Vagina (tissue), 2 donors: Measurements from ENCODE around the gene RIPPLY3. TPM values are rescaled to one million over a fixed set of nuclear protein-coding genes. Genes with fewer than 3 reads are reported as not detected.
A peak's percentile ranks its signal among the peaks of the same experiment; 100 is the strongest.
"Not testable (repeated sequence)": the region's sequence is repeated elsewhere in the genome, so short reads cannot be mapped to it uniquely, and the experiment has no call there.

ENCODE experiments used
- DNase-seq, 2 donors: peaks; one replicate each; pipeline ENCODE4 v3.0.0-alpha.2; 2017; ENCODE audit errors: extremely low spot score in 2 of 2
- H3K27ac ChIP-seq: fragments of 200-600 bp; sonication (generic); one replicate; pipeline ENCODE4 v1.5.1; 2019
- H3K27me3 ChIP-seq: fragments of 200-600 bp; sonication (generic); one replicate; pipeline ENCODE4 v1.5.1; 2019
- H3K36me3 ChIP-seq, 2 donors: fragments of 200-600 bp; sonication (generic); one replicate each; pipeline ENCODE4 v1.5.1; 2017 to 2019
- H3K4me1 ChIP-seq: fragments of 200-600 bp; sonication (generic); one replicate; pipeline ENCODE4 v1.5.1; 2019
- H3K4me3 ChIP-seq, 2 donors: fragments of 200-600 bp; sonication (generic); 1 replicate in 1 of 2; 2 replicates in 1 of 2; pipeline ENCODE4 v1.5.1; 2016 to 2019
- H3K9me3 ChIP-seq: fragments of 200-600 bp; sonication (generic); one replicate; pipeline ENCODE4 v1.5.1; 2019
- CTCF ChIP-seq, 3 experiments: fragments of 450-650 bp in 2 of 3; fragments of 200-600 bp in 1 of 3; sonication (generic) in 1 of 3; IDR thresholded peaks; one replicate each; pipeline ENCODE4 v1.5.1; 2017 to 2019; ENCODE audit warnings: antibody characterized with exemption in 3 of 3, mild to moderate bottlenecking in 2 of 3, moderate library complexity in 2 of 3
- POLR2A ChIP-seq, 2 donors: fragments of 450-650 bp; IDR thresholded peaks; one replicate each; pipeline ENCODE4 v1.6.1; 2017; ENCODE audit warnings: antibody characterized with exemption in 2 of 2, mild to moderate bottlenecking in 2 of 2, moderate library complexity in 2 of 2
- POLR2AphosphoS5 ChIP-seq, 2 donors: sonication (generic); formaldehyde crosslinking; IDR thresholded peaks; one replicate each; pipeline ENCODE4 v1.9.0; 2017; ENCODE audit warnings: antibody characterized with exemption in 2 of 2, mild to moderate bottlenecking in 2 of 2, low read depth in 1 of 2; ENCODE audit not compliant: insufficient read depth in 1 of 2
- intact Hi-C: fragments of 100-400 bp; cut with DNase I; formaldehyde crosslinking; loops from one replicate; pipeline ENCODE4 v1.15.1; 2023
- total RNA-seq: library from RNA; depleted of rRNA; stranded (reverse); fragments of >200 nt; gene quantifications from one replicate; pipeline ENCODE4 v1.2.3, GENCODE V29; 2016

RIPPLY3 gene
- total RNA-seq, 1 donor from 2014 or later = not detected

- H3K4me1 ChIP-seq, H3K27me3 ChIP-seq, DNase-seq, H3K9me3 ChIP-seq, H3K36me3 ChIP-seq: not testable (repeated sequence)
- peak in 1 of 2 donors; percentile 14 for TF ChIP-seq POLR2AphosphoS5 (IDR thresholded peaks at IDR 0.05; ENCODE audit: insufficient read depth in 1 of 2, low read depth in 1 of 2)
- intact Hi-C loops = loop anchor here (2.0 kb wide), 1 partner anchor 84 kb away; the partner anchor contains the start of genes PIGP and TTC3
- peak overlapping the region; percentile 91 for H3K27ac ChIP-seq
- H3K4me3 ChIP-seq = peak overlapping the region; percentile 54 to 66
These were observed 17.3 kb upstream of the RIPPLY3 start for GRCh38 chr21:36989199-36989698.

DNA sequence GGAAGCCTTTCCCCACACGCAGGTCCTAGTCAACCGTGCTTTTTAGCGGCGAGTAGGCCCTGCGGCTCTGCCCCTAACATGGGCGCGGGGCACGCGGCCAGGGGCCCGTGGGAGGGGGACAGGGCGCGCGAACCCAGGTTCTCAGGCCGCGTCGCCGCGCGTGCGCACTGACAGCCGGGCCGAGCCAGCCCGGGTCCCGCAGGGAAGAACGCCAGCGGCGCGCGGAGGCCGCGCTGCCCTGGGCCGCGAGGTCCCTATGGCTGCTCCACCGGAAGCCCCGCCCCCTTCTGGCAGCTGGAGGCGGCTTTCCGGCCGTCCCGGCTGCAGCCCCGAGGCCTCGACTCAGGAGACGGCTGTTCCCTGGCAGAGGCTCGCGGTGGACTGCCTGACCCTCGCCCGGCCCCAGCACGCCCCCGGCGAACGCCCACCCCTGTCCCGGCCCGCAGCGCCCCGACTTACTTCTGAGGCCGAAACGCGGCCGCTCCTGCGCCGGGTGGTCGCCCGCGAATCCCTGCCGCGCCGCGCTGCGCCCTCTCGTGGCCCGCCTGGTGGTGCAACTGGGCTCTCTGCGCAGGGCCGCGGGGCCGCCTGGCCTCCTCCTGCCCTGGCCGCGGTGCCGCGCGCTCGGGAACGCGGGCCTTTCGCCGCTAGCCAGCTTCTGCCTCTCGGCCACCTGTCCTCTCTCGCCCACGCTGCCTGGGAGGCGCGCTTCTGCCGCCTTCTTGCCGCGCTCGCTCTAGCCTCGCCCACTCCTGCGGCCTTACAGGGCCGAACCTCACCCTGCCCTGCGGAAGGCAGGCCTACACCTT lies 16.6 kb upstream of the RIPPLY3 start:
- Histone ChIP-seq H3K27ac (peak overlapping the region; percentile 91), H3K27me3 (no peaks in the 10 kb centered on the region), H3K4me1 (peaks cover 6% of the 10 kb centered on the region), H3K9me3 (no peaks in the 10 kb centered on the region), H3K4me3 (peak overlapping the region; percentile 54 to 66), H3K36me3 (no peaks in the 10 kb centered on the region)
- TF ChIP-seq POLR2A (IDR thresholded peaks at IDR 0.05) (peak in 1 of 2 donors; percentile 17), POLR2AphosphoS5 (IDR thresholded peaks at IDR 0.05; ENCODE audit: insufficient read depth in 1 of 2, low read depth in 1 of 2) (peak in 1 of 2 donors; percentile 20), CTCF (IDR thresholded peaks at IDR 0.05) (peak; percentile 70 to 99 (median 92))
- no peak for DNase-seq
- intact Hi-C loops = loop anchor here (2.0 kb wide), 1 partner anchor 83 kb away; the partner anchor contains the start of genes PIGP and TTC3

GRCh38 chr21:36990508-36991205 lies 15.8 kb upstream of the RIPPLY3 start:
- TF ChIP-seq POLR2AphosphoS5 (IDR thresholded peaks at IDR 0.05; ENCODE audit: insufficient read depth in 1 of 2, low read depth in 1 of 2) (peak in 1 of 2 donors; percentile 1), CTCF (IDR thresholded peaks at IDR 0.05) (no peak)
- H3K4me3 ChIP-seq = peak overlapping the region; percentile 54 to 66
- no peak for DNase-seq
- intact Hi-C loops = no loop called here
- no peaks in the 10 kb centered on the region for H3K27me3 ChIP-seq
- no peaks in the 10 kb centered on the region for H3K36me3 ChIP-seq
- peak overlapping the region; percentile 91 for H3K27ac ChIP-seq
- peaks cover 6% of the 10 kb centered on the region for H3K4me1 ChIP-seq
- no peaks in the 10 kb centered on the region for H3K9me3 ChIP-seq

- no peak for DNase-seq
- Histone ChIP-seq H3K36me3 (no peaks in the 10 kb centered on the region), H3K27ac (no peak overlapping the region), H3K4me1 (peaks cover 6% of the 10 kb centered on the region), H3K4me3 (no peak overlapping the region), H3K27me3 (no peaks in the 10 kb centered on the region), H3K9me3 (no peaks in the 10 kb centered on the region)
- TF ChIP-seq POLR2A (IDR thresholded peaks at IDR 0.05) (no peak), POLR2AphosphoS5 (IDR thresholded peaks at IDR 0.05; ENCODE audit: insufficient read depth in 1 of 2, low read depth in 1 of 2) (no peak), CTCF (IDR thresholded peaks at IDR 0.05) (no peak)
- intact Hi-C loops = no loop called here
These were observed 13.8 kb upstream of the RIPPLY3 start for GRCh38 chr21:36992671-36993070.

GRCh38 chr21:36994501-36995158 lies 11.9 kb upstream of the RIPPLY3 start:
- no peak overlapping the region for H3K27ac ChIP-seq
- H3K4me3 ChIP-seq = no peak overlapping the region
- H3K27me3 ChIP-seq = no peaks in the 10 kb centered on the region
- no peak for TF ChIP-seq CTCF (IDR thresholded peaks at IDR 0.05)
- no peak for TF ChIP-seq POLR2AphosphoS5 (IDR thresholded peaks at IDR 0.05; ENCODE audit: insufficient read depth in 1 of 2, low read depth in 1 of 2)
- TF ChIP-seq POLR2A (IDR thresholded peaks at IDR 0.05) = no peak
- H3K36me3 ChIP-seq = no peaks in the 10 kb centered on the region
- no peaks in the 10 kb centered on the region for H3K9me3 ChIP-seq
- intact Hi-C loops = no loop called here
- H3K4me1 ChIP-seq = peaks cover 6% of the 10 kb centered on the region
- DNase-seq = no peak

DNA sequence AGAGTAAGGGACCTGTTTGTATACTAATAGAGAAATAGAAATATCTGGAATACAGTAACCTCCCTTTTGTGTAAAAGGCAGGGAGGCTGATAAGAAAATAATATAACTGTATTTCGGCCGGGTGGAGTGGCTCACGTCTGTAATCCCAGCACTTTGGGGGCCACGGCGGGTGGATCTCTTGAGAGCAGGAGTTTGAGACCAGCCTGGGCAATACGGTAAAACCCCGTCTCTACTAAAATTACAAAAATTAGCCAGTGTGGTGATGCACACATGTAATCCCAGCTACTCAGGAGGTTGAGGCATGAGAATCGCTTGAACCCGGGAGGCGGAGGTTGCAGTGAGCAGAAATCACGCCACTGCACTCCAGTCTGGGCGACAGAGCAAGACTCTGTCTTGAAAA lies 11.2 kb upstream of the RIPPLY3 start:
- H3K27me3 ChIP-seq, H3K9me3 ChIP-seq, H3K27ac ChIP-seq, intact Hi-C loops, DNase-seq, H3K4me1 ChIP-seq, H3K36me3 ChIP-seq, H3K4me3 ChIP-seq: not testable (repeated sequence)
